ENCODE data around the gene CYP26B1. TPM values are rescaled to one million over a fixed set of nuclear protein-coding genes. Genes with fewer than 3 reads are reported as not detected.
A peak's percentile ranks its signal among the peaks of the same experiment; 100 is the strongest.

CYP26B1 gene
- 1 to 10 TPM in 1 of 2 donors, under 1 TPM in 1; 0.47 to 1.8 TPM for total RNA-seq
- under 1 TPM; 0.47 to 0.83 TPM for polyA plus RNA-seq

- H3K27me3 ChIP-seq (ENCODE audit: control insufficient read depth in 4 of 4, insufficient read depth in 4 of 4, low read length in 3 of 4): peaks cover 4 to 8% (median 7%) of the 10 kb centered on the region in 4 donors
- H3K36me3 ChIP-seq (ENCODE audit: control insufficient read depth in 4 of 4, insufficient read depth in 3 of 4, low read depth in 1 of 4, low read length in 3 of 4): no peaks in the 10 kb centered on the region
- H3K4me3 ChIP-seq (ENCODE audit: low read depth in 1 of 3, low read length in 3 of 3): peak within 1 kb of the TSS in 2 of 3 donors; percentile 47 to 52
- 3% methylated on average over 69 of the region's 69 CpGs for WGBS
- peaks cover 31 to 71% (median 46%) of the 10 kb centered on the region in 4 donors for H3K4me1 ChIP-seq (ENCODE audit: control insufficient read depth in 4 of 4, insufficient read depth in 4 of 4, low read length in 3 of 4)
- no peak for TF ChIP-seq MAX (IDR thresholded peaks at IDR 0.05)
- no peak for TF ChIP-seq FOXA2 (IDR thresholded peaks at IDR 0.05)
- no peak for TF ChIP-seq SP1 (IDR thresholded peaks at IDR 0.05)
- TF ChIP-seq TAF1 (conservative IDR thresholded peaks at IDR 0.05): no peak
- no peak for TF ChIP-seq ATF3 (IDR thresholded peaks at IDR 0.05)
- TF ChIP-seq NR2F2 (IDR thresholded peaks at IDR 0.05): no peak
- no peak for TF ChIP-seq ZBTB33 (IDR thresholded peaks at IDR 0.05)
- TF ChIP-seq YY1 (IDR thresholded peaks at IDR 0.05): no peak
- no peak for TF ChIP-seq JUND (IDR thresholded peaks at IDR 0.05)
- no peak for TF ChIP-seq HNF4A (conservative IDR thresholded peaks at IDR 0.05)
- TF ChIP-seq EGR1 (IDR thresholded peaks at IDR 0.05; ENCODE audit: low read depth in 2 of 2): no peak
- TF ChIP-seq CTCF (IDR thresholded peaks at IDR 0.05; ENCODE audit: low read depth, low read length, missing input control): no peak
- no peak for TF ChIP-seq GABPA (IDR thresholded peaks at IDR 0.05 in 1 of 2, conservative IDR thresholded peaks at IDR 0.05 in 1 of 2)
- no peak for TF ChIP-seq FOXA1 (IDR thresholded peaks at IDR 0.05)
- no peak for TF ChIP-seq RXRA (IDR thresholded peaks at IDR 0.05)
- TF ChIP-seq HNF4G (IDR thresholded peaks at IDR 0.05): no peak
- no peak for TF ChIP-seq REST (IDR thresholded peaks at IDR 0.05)
- DNase-seq (ENCODE audit: low spot score): peak; percentile 31
- H3K27ac ChIP-seq (ENCODE audit: low read depth in 1 of 2, low read length in 2 of 2): no peak within 1 kb of the TSS
- peaks cover 0 to 7% (median 0%) of the 10 kb centered on the region in 4 donors for H3K9me3 ChIP-seq (ENCODE audit: control insufficient read depth in 4 of 4, low read length in 3 of 4)
- no peak within 1 kb of the TSS for H3K9ac ChIP-seq (ENCODE audit: low read depth in 1 of 2, low read length in 2 of 2)
Observed at GRCh38 chr2:72147303-72147971, at the start of gene CYP26B1. TSS of gene CYP26B1 (minus strand) at chr2:72147862. CDS start at chr2:72147834, 28 bp downstream.

Data from liver (tissue), 9 donors.